ENCODE measurements around the gene C11orf98. TPM values are rescaled to one million over a fixed set of nuclear protein-coding genes. Genes with fewer than 3 reads are reported as not detected.

C11orf98 gene
- total and polyA plus RNA-seq, 9 donors, result 24.2 to 62.3 (median 37.1) TPM

- H3K9me3 ChIP-seq, result no peaks in the 10 kb centered on the region
- intact Hi-C loops (cut with DNase I), result no loop called here
- H3K27me3 ChIP-seq, result no peaks in the 10 kb centered on the region
- H3K27ac ChIP-seq, result no peak overlapping the region
- TF ChIP-seq POLR2A (IDR thresholded peaks at IDR 0.05), result no peak
- no peak for TF ChIP-seq EP300 (IDR thresholded peaks at IDR 0.05)
- no peak for TF ChIP-seq CTCF (IDR thresholded peaks at IDR 0.05)
- H3K4me1 ChIP-seq (ENCODE audit: insufficient read depth), result peaks cover 6% of the 10 kb centered on the region
- 83 to 89% (median 88%) methylated on average over 22 to 24 of the region's 24 CpGs for WGBS, 3 donors
- no peak for DNase-seq
- peaks cover 2% of the 10 kb centered on the region for H3K36me3 ChIP-seq
- H3K4me3 ChIP-seq, result no peak overlapping the region
These were observed 16.6 kb downstream of the C11orf98 start for GRCh38 chr11:62648185-62648966.

GRCh38 chr11:62647609-62648005 lies 17.4 kb downstream of the C11orf98 start:
- H3K27ac ChIP-seq, result no peak overlapping the region
- TF ChIP-seq EP300 (IDR thresholded peaks at IDR 0.05), result no peak
- no peak for TF ChIP-seq CTCF (IDR thresholded peaks at IDR 0.05)
- no peak for TF ChIP-seq POLR2A (IDR thresholded peaks at IDR 0.05)
- H3K36me3 ChIP-seq, result peaks cover 2% of the 10 kb centered on the region
- H3K27me3 ChIP-seq, result no peaks in the 10 kb centered on the region
- H3K9me3 ChIP-seq, result no peaks in the 10 kb centered on the region
- no peak overlapping the region for H3K4me3 ChIP-seq
- DNase-seq, result no peak
- H3K4me1 ChIP-seq (ENCODE audit: insufficient read depth), result peaks cover 6% of the 10 kb centered on the region
- intact Hi-C loops (cut with DNase I), result loop anchor here in 1 of 4 donors (2.0 kb wide), 1 partner anchor 25 kb away; no protein-coding TSS in a partner anchor
- WGBS, 3 donors, result 58 to 77% (median 66%) methylated on average over 6 of the region's 6 CpGs

- peak in 1 of 5 donors; percentile 54 for DNase-seq
- peaks cover 4% of the 10 kb centered on the region for H3K4me1 ChIP-seq (ENCODE audit: insufficient read depth)
- no peak for TF ChIP-seq EP300 (IDR thresholded peaks at IDR 0.05)
- no peak for TF ChIP-seq POLR2A (IDR thresholded peaks at IDR 0.05)
- no peak for TF ChIP-seq CTCF (IDR thresholded peaks at IDR 0.05)
- no peaks in the 10 kb centered on the region for H3K27me3 ChIP-seq
- WGBS, 3 donors, result 50 to 56% (median 53%) methylated on average over 32 of the region's 32 CpGs
- H3K9me3 ChIP-seq, result no peaks in the 10 kb centered on the region
- intact Hi-C loops (cut with DNase I), result loop anchor here in 1 of 4 donors (2.0 kb wide), 1 partner anchor 24 kb away; no protein-coding TSS in a partner anchor
- H3K4me3 ChIP-seq, result no peak overlapping the region
- H3K36me3 ChIP-seq, result peaks cover 2% of the 10 kb centered on the region
- H3K27ac ChIP-seq, result no peak overlapping the region
These were observed 18.0 kb downstream of the C11orf98 start for GRCh38 chr11:62646825-62647608.

- H3K4me1 ChIP-seq (ENCODE audit: insufficient read depth), result peaks cover 4% of the 10 kb centered on the region
- H3K4me3 ChIP-seq, result peak within 1 kb of the TSS; percentile 85
- intact Hi-C loops (cut with DNase I), result loop anchor here in 1 of 4 donors (2.0 kb wide), 1 partner anchor 23 kb away; no protein-coding TSS in a partner anchor
- peak; percentile 98 to 99 (median 99) for DNase-seq
- no peaks in the 10 kb centered on the region for H3K9me3 ChIP-seq
- TF ChIP-seq POLR2A (IDR thresholded peaks at IDR 0.05) (peak; percentile 81), EP300 (IDR thresholded peaks at IDR 0.05) (no peak), CTCF (IDR thresholded peaks at IDR 0.05) (no peak)
- H3K36me3 ChIP-seq, result peaks cover 2% of the 10 kb centered on the region
- H3K27me3 ChIP-seq, result no peaks in the 10 kb centered on the region
- H3K27ac ChIP-seq, result peak within 1 kb of the TSS; percentile 69 to 87
- WGBS, 3 donors, result 0% methylated on average over 61 to 73 of the region's 73 CpGs
These were observed 18.8 kb downstream of the C11orf98 start, which contains the start of gene GANAB for GRCh38 chr11:62645946-62646824. GANAB (minus strand) TSS chr11:62646613; CDS start chr11:62646599, 14 bp downstream.
